HG02970 (cell line): ENCODE results near the gene TAF8.
"Not testable (repeated sequence)": the region's sequence is repeated elsewhere in the genome, so short reads cannot be mapped to it uniquely, and the experiment has no call there.

ENCODE experiments used
- ATAC-seq: cut with Tn5 transposase; IDR thresholded peaks from one replicate; pipeline ENCODE4 v1.9.1; 2021; ENCODE audit warnings: mild to moderate bottlenecking, moderate library complexity, moderate number of reproducible peaks; ENCODE audit not compliant: unreplicated experiment, low FRiP score

TAF8 gene

GRCh38 chr6:42050297-42051267 lies at the start of gene TAF8:
TSS of gene TAF8 (plus strand) at chr6:42050524. CDS start at chr6:42050542, 18 bp downstream.
- ATAC-seq: peak; percentile 73

- ATAC-seq: no peak
Observed at GRCh38 chr6:42001506-42001905, 48.8 kb upstream of the TAF8 start.

- ATAC-seq: not testable (repeated sequence)
Observed at GRCh38 chr6:42003658-42004057, 46.7 kb upstream of the TAF8 start.

GRCh38 chr6:42007286-42008137 lies 42.8 kb upstream of the TAF8 start:
- no peak for ATAC-seq

GRCh38 chr6:42008138-42008528 lies 42.2 kb upstream of the TAF8 start:
- not testable (repeated sequence) for ATAC-seq

- ATAC-seq: no peak
Observed at GRCh38 chr6:42009844-42010184, 40.5 kb upstream of the TAF8 start.

GRCh38 chr6:42010185-42010891 lies 40.0 kb upstream of the TAF8 start:
- ATAC-seq: no peak

- no peak for ATAC-seq
Observed at GRCh38 chr6:42010909-42011308, 39.4 kb upstream of the TAF8 start.

- no peak for ATAC-seq
Observed at GRCh38 chr6:42012501-42013133, 37.7 kb upstream of the TAF8 start.

- ATAC-seq: no peak
Observed at GRCh38 chr6:42013134-42013516, 37.2 kb upstream of the TAF8 start.

- ATAC-seq: no peak
Observed at GRCh38 chr6:42017021-42017643, 33.2 kb upstream of the TAF8 start.

- no peak for ATAC-seq
Observed at GRCh38 chr6:42020967-42021366, 29.4 kb upstream of the TAF8 start.

- no peak for ATAC-seq
Observed at GRCh38 chr6:42021847-42022754, 28.2 kb upstream of the TAF8 start.

- no peak for ATAC-seq
Observed at GRCh38 chr6:42022755-42023384, 27.5 kb upstream of the TAF8 start.

- ATAC-seq: peak; percentile 32
Observed at GRCh38 chr6:42025066-42025844, 25.1 kb upstream of the TAF8 start.

GRCh38 chr6:42025845-42026243 lies 24.5 kb upstream of the TAF8 start:
- no peak for ATAC-seq

GRCh38 chr6:42026540-42026939 lies 23.8 kb upstream of the TAF8 start:
- ATAC-seq: no peak
